C4-2B (cell line): ENCODE data around the gene RPRD1B.

Experiments used
- ZFX ChIP-seq: fragments of 450-650 bp; IDR thresholded peaks from 2 replicates; pipeline ENCODE4 v1.6.1; 2017
- TF ChIP-seq, protein P1 (sequence below): fragments of 450-650 bp; conservative IDR thresholded peaks from 2 replicates; pipeline ENCODE4 v1.5.1; 2017; ENCODE audit warnings: mild to moderate bottlenecking

DNA sequence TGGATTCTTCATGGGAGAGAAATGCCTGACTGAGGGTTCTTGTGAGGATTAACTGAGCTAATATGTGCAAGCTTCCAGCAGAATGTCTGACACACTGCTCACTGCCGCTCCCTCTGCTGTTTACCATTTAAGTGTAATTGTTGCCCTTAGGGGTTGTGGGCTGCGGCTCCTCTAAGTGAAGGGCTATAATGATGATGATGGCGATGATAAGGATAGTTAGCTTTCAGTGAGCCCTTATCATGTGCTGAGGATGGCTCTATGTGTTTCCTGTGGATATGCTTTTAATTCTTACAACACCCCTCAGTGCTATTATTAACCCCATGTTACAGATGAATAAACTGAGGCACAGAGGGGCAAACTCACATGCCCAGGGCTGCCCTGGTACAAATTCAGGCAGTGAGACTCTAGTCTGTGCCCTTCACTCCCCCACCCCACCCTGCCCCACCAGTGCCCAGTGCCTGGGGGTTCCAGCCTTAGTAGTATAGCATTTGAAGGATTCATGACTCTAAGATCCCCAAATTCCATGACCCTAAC, 98.1 kb downstream of the RPRD1B start:
- TF ChIP-seq, protein P1, sequence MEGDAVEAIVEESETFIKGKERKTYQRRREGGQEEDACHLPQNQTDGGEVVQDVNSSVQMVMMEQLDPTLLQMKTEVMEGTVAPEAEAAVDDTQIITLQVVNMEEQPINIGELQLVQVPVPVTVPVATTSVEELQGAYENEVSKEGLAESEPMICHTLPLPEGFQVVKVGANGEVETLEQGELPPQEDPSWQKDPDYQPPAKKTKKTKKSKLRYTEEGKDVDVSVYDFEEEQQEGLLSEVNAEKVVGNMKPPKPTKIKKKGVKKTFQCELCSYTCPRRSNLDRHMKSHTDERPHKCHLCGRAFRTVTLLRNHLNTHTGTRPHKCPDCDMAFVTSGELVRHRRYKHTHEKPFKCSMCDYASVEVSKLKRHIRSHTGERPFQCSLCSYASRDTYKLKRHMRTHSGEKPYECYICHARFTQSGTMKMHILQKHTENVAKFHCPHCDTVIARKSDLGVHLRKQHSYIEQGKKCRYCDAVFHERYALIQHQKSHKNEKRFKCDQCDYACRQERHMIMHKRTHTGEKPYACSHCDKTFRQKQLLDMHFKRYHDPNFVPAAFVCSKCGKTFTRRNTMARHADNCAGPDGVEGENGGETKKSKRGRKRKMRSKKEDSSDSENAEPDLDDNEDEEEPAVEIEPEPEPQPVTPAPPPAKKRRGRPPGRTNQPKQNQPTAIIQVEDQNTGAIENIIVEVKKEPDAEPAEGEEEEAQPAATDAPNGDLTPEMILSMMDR, result no peak
- no peak for TF ChIP-seq ZFX
